H1 (cell line): ENCODE data around the gene BLOC1S4. TPM values are rescaled to one million over a fixed set of nuclear protein-coding genes. Genes with fewer than 3 reads are reported as not detected.

ENCODE experiments used
- CTCF ChIA-PET: fragments of 300-600 bp; sonication (Branson Sonifier 250); formaldehyde crosslinking; loops from one replicate; lab custom pipeline; 2021; ENCODE audit not compliant: partially characterized antibody; lab: Charles Lee
- POLR2A ChIA-PET: fragments of 300-600 bp; sonication (Branson Sonifier 250); formaldehyde crosslinking; loops from one replicate; lab custom pipeline; 2021; ENCODE audit warnings: inconsistent platforms; ENCODE audit not compliant: partially characterized antibody; lab: Charles Lee
- DNase-seq, 2 experiments: peaks; one replicate each; pipeline versions ENCODE4 v3.0.0 to v3.0.0-alpha.2; 2010 to 2022; ENCODE audit warnings: low spot score in 2 of 2, low read depth in 1 of 2, mixed read lengths in 1 of 2
- FAIRE-seq: peaks from 2 replicates; lab custom pipeline; 2011; peaks lifted over from hg19 to GRCh38; lab: Jason Lieb, UNC
- H2AFZ ChIP-seq: 2 replicates; pipeline ENCODE4 v1.8.1; 2012; ENCODE audit warnings: low read length, inconsistent platforms
- H2AK5ac ChIP-seq: 2 replicates; pipeline ENCODE4 v1.6.1; 2013; ENCODE audit warnings: low read depth, low read length
- H2BK120ac ChIP-seq: replicated peaks from 2 replicates; pipeline ENCODE3; 2013; ENCODE audit warnings: low read depth, low read length, inconsistent platforms
- H2BK12ac ChIP-seq: 2 replicates; pipeline ENCODE4 v1.6.1; 2013; ENCODE audit warnings: low read depth, low read length
- H2BK15ac ChIP-seq: 2 replicates; pipeline ENCODE4 v1.6.1; 2013; ENCODE audit warnings: low read length
- H2BK20ac ChIP-seq: 2 replicates; pipeline ENCODE4 v1.6.1; 2013; ENCODE audit warnings: low read length
- H2BK5ac ChIP-seq: 2 replicates; pipeline ENCODE4 v1.6.1; 2013; ENCODE audit warnings: low read depth, low read length
- H3K14ac ChIP-seq: 2 replicates; pipeline ENCODE4 v1.6.1; 2013; ENCODE audit warnings: inconsistent platforms; ENCODE audit not compliant: insufficient read length
- H3K18ac ChIP-seq: 2 replicates; pipeline ENCODE4 v1.6.1; 2013; ENCODE audit warnings: low read length; ENCODE audit errors: extremely low read depth
- H3K23ac ChIP-seq: 2 replicates; pipeline ENCODE4 v1.6.1; 2013; ENCODE audit warnings: inconsistent platforms; ENCODE audit not compliant: insufficient read length
- H3K23me2 ChIP-seq: 2 replicates; pipeline ENCODE4 v1.6.1; 2013; ENCODE audit warnings: low read depth, low read length
- H3K27ac ChIP-seq: 2 replicates; pipeline ENCODE4 v1.6.1; 2011; ENCODE audit warnings: low read depth, low read length, inconsistent platforms
- H3K27me3 ChIP-seq, 4 experiments: replicated peaks in 1 of 4; 1 replicate in 1 of 4; 2 replicates in 3 of 4; pipeline versions ENCODE4 v1.6.1 to v1.8.1; 2011 to 2013; ENCODE audit warnings: low read length in 3 of 4, mild to moderate bottlenecking in 3 of 4, inconsistent platforms in 2 of 4, mixed read lengths in 2 of 4, moderate library complexity in 1 of 4; ENCODE audit not compliant: control insufficient read depth in 3 of 4, insufficient read depth in 3 of 4; ENCODE audit errors: extremely low read depth in 1 of 4
- H3K36me3 ChIP-seq, 4 experiments: 2 replicates each; pipeline versions ENCODE4 v1.6.1 to v1.8.1; 2011 to 2013; ENCODE audit warnings: mild to moderate bottlenecking in 4 of 4, low read length in 3 of 4, moderate library complexity in 2 of 4, control low read depth in 1 of 4, inconsistent platforms in 1 of 4; ENCODE audit not compliant: insufficient read depth in 4 of 4, control insufficient read depth in 2 of 4
- H3K4ac ChIP-seq: replicated peaks from 2 replicates; pipeline ENCODE3; 2013; ENCODE audit warnings: low read length, low read depth, mixed read lengths, inconsistent platforms; ENCODE audit not compliant: insufficient read length
- H3K4me1 ChIP-seq, 4 experiments: replicated peaks in 1 of 4; 1 replicate in 1 of 4; 2 replicates in 3 of 4; pipeline versions ENCODE4 v1.6.1 to v1.8.1; 2011 to 2013; ENCODE audit warnings: low read length in 3 of 4, inconsistent platforms in 2 of 4, mixed read lengths in 1 of 4; ENCODE audit not compliant: insufficient read depth in 4 of 4, control insufficient read depth in 3 of 4
- H3K4me2 ChIP-seq, 2 experiments: 2 replicates each; pipeline versions ENCODE4 v1.6.1 to v1.8.1; 2011 to 2013; ENCODE audit warnings: low read depth in 2 of 2, low read length in 2 of 2, control low read depth in 1 of 2, inconsistent platforms in 1 of 2, mild to moderate bottlenecking in 1 of 2; ENCODE audit not compliant: insufficient read depth in 1 of 2
- H3K4me3 ChIP-seq, 4 experiments: fragments of 200-600, 300-600 bp in 1 of 4; sonication (generic), shearing (Covaris generic), sonication (Bioruptor Twin) in 1 of 4; 2 replicates each; pipeline versions ENCODE4 v1.5.1 to v1.8.1; 2011 to 2016; ENCODE audit warnings: low read length in 4 of 4, low read depth in 3 of 4, control low read depth in 2 of 4, inconsistent platforms in 2 of 4, mild to moderate bottlenecking in 2 of 4, mixed read lengths in 1 of 4, moderate library complexity in 1 of 4; ENCODE audit not compliant: insufficient read depth in 2 of 4; ENCODE audit errors: extremely low read depth in 1 of 4
- H3K56ac ChIP-seq: replicated peaks from 2 replicates; pipeline ENCODE3; 2013; ENCODE audit warnings: low read depth, mild to moderate bottlenecking, mixed read lengths, low read length, inconsistent platforms; ENCODE audit not compliant: insufficient read length
- H3K79me1 ChIP-seq: 2 replicates; pipeline ENCODE4 v1.6.1; 2013; ENCODE audit warnings: low read depth, low read length, control low read depth
- H3K79me2 ChIP-seq, 2 experiments: 2 replicates each; pipeline versions ENCODE4 v1.6.1 to v1.8.1; 2012 to 2013; ENCODE audit warnings: low read length in 2 of 2, mild to moderate bottlenecking in 2 of 2, inconsistent platforms in 1 of 2; ENCODE audit not compliant: insufficient read depth in 2 of 2, control insufficient read depth in 1 of 2
- H3K9ac ChIP-seq, 4 experiments: replicated peaks in 1 of 4; 1 replicate in 1 of 4; 2 replicates in 3 of 4; pipeline versions ENCODE4 v1.6.1 to v1.8.1; 2011 to 2013; ENCODE audit warnings: low read depth in 3 of 4, low read length in 3 of 4, control low read depth in 2 of 4, mild to moderate bottlenecking in 2 of 4, moderate library complexity in 2 of 4, inconsistent platforms in 1 of 4; ENCODE audit errors: extremely low read depth in 1 of 4
- H3K9me3 ChIP-seq, 2 experiments: 2 replicates each; pipeline versions ENCODE4 v1.6.1 to v1.8.1; 2012 to 2013; ENCODE audit warnings: mild to moderate bottlenecking in 2 of 2, moderate library complexity in 2 of 2, control low read depth in 1 of 2, inconsistent platforms in 1 of 2, low read depth in 1 of 2, low read length in 1 of 2, mixed read lengths in 1 of 2; ENCODE audit not compliant: insufficient read depth in 2 of 2
- H4K20me1 ChIP-seq, 2 experiments: replicated peaks in 1 of 2; 2 replicates each; pipeline versions ENCODE3 to v1.8.1; 2011 to 2013; ENCODE audit warnings: inconsistent platforms in 2 of 2, low read length in 2 of 2, mild to moderate bottlenecking in 1 of 2; ENCODE audit not compliant: insufficient read depth in 2 of 2, control insufficient read depth in 1 of 2
- H4K5ac ChIP-seq: 2 replicates; pipeline ENCODE4 v1.6.1; 2013; ENCODE audit warnings: low read length, low read depth, mixed read lengths, inconsistent platforms; ENCODE audit not compliant: insufficient read length
- H4K8ac ChIP-seq: 2 replicates; pipeline ENCODE4 v1.8.0; 2013; ENCODE audit warnings: mild to moderate bottlenecking, moderate library complexity, low read length, inconsistent platforms; ENCODE audit not compliant: insufficient read depth; ENCODE audit errors: extremely low read depth
- H4K91ac ChIP-seq: replicated peaks from 2 replicates; pipeline ENCODE3; 2013; ENCODE audit warnings: low read length, mixed read lengths, inconsistent platforms; ENCODE audit not compliant: insufficient read length
- POLR2AphosphoS5 ChIP-seq: IDR thresholded peaks from 2 replicates; pipeline ENCODE4 v1.6.1; 2011; ENCODE audit warnings: low read depth, low read length
- POU5F1 ChIP-seq: IDR thresholded peaks from 2 replicates; pipeline ENCODE4 v1.6.1; 2011; ENCODE audit warnings: low read depth, mild to moderate bottlenecking, low read length, moderate library complexity
- RFX5 ChIP-seq: IDR thresholded peaks from 2 replicates; pipeline ENCODE4 v1.6.1; 2011; ENCODE audit warnings: low read depth, low read length, improper control_type of control experiment, borderline replicate concordance
- WGBS, 2 experiments: shearing (Covaris generic) in 1 of 2; methylation state at CpG; one replicate each; pipeline versions ENCODE4 v1.1.6 to v1.1.7; 2013 to 2015; ENCODE audit warnings: low lambda C conversion rate in 2 of 2, mixed read lengths in 2 of 2, inconsistent platforms in 1 of 2, low coverage in 1 of 2, missing lambda C conversion rate in 1 of 2; ENCODE audit not compliant: insufficient replicate concordance in 2 of 2, insufficient coverage in 1 of 2, insufficient read length in 1 of 2; ENCODE audit errors: extremely low coverage in 1 of 2, missing lambda C conversion rate in 1 of 2; 5-methylcytosine and 5-hydroxymethylcytosine counted together
- polyA plus RNA-seq, 7 experiments: library from polyadenylated mRNA; depleted of rRNA in 3 of 7; stranded (reverse) in 5 of 7; unstranded in 2 of 7; fragments of >200 nt in 5 of 7; fragments of 200-250 nt in 2 of 7; gene quantifications; 1 replicate in 5 of 7; 2 replicates in 1 of 7; 4 replicates in 1 of 7; pipeline versions ENCODE4 v1.2.1 to v1.2.3, GENCODE V29; 2011 to 2013; ENCODE audit warnings: missing spikeins in 2 of 7, mixed read lengths in 2 of 7
- total RNA-seq: library from RNA; stranded (reverse); fragmentation: NEBNext Ultra II Directional; extraction: Animal tissue kit (Norgen Biotek cat#: 25700); gene quantifications from 2 replicates; pipeline ENCODE4 v1.2.1, GENCODE V29; 2021

The BLOC1S4 gene
- total and polyA plus RNA-seq, 2 of the 8 experiments (the other 6 are each of a cell fraction or from before 2014, with no cell fraction given), result 19.1 to 27.8 TPM

GRCh38 chr4:6676722-6677558 lies 39.0 kb upstream of the BLOC1S4 start:
- peak overlapping the region in 2 of 4 experiments; percentile 5 to 20; a peak in 2 of 8 replicates for H3K4me3 ChIP-seq
- H4K5ac ChIP-seq, result no peak overlapping the region
- no peak overlapping the region for H3K4ac ChIP-seq
- no peak for TF ChIP-seq RFX5
- TF ChIP-seq POU5F1, result no peak
- TF ChIP-seq POLR2AphosphoS5, result peak; percentile 47; the same call in 1 of the 2 replicates
- peaks cover 20 to 32% of the 10 kb centered on the region in 2 experiments for H4K20me1 ChIP-seq
- WGBS, 2 experiments, result 90% methylated on average over 21 of the region's 21 CpGs; no CpG with 5 or more reads in 1 of the 2 experiments
- FAIRE-seq (no peak), DNase-seq (no peak)
- peak overlapping the region; percentile 63; the same call in 1 of the 2 replicates for H4K8ac ChIP-seq
- no peak overlapping the region for H2AFZ ChIP-seq
- no peak overlapping the region for H2BK20ac ChIP-seq
- peaks cover 10% of the 10 kb centered on the region for H3K23me2 ChIP-seq
- CTCF ChIA-PET, result interaction anchor here (0.6 to 2.8 kb wide), 11 partner anchors 8 to 444 kb away, joined by 3 to 16 read pairs (median 3); partner anchors contain the start of gene MRFAP1
- no peak overlapping the region for H2BK120ac ChIP-seq
- no peak overlapping the region for H3K18ac ChIP-seq
- H3K79me2 ChIP-seq, result peaks cover 0 to 32% of the 10 kb centered on the region in 2 experiments; a peak in 3 of 4 replicates
- 0 out of 2 replicates have a peak overlapping the region, but pooled peaks have one; percentile 24 for H2BK5ac ChIP-seq
- H3K23ac ChIP-seq, result no peak overlapping the region
- POLR2A ChIA-PET, result interaction anchor here (0.6 to 3.0 kb wide), 3 partner anchors 11 to 41 kb away, joined by 3 to 9 read pairs (median 3); no protein-coding TSS in a partner anchor
- H3K36me3 ChIP-seq, result peaks cover 8 to 15% (median 11%) of the 10 kb centered on the region in 4 experiments; a peak in 6 of 8 replicates
- peaks cover 14% of the 10 kb centered on the region for H3K79me1 ChIP-seq
- H3K27ac ChIP-seq, result no peak overlapping the region
- H4K91ac ChIP-seq, result no peak overlapping the region
- H3K4me1 ChIP-seq, result peaks cover 3 to 9% (median 6%) of the 10 kb centered on the region in 4 experiments; a peak in 4 of 7 replicates
- H3K14ac ChIP-seq, result no peak overlapping the region
- no peak overlapping the region; a peak in 1 of 7 replicates for H3K9ac ChIP-seq
- no peak overlapping the region for H2BK12ac ChIP-seq
- H2AK5ac ChIP-seq, result no peak overlapping the region
- H2BK15ac ChIP-seq, result no peak overlapping the region
- peak overlapping the region; percentile 55 to 92; a peak in 3 of 4 replicates for H3K4me2 ChIP-seq
- H3K56ac ChIP-seq, result no peak overlapping the region
- H3K9me3 ChIP-seq, result peaks cover 0 to 6% of the 10 kb centered on the region in 2 experiments; a peak in 1 of 4 replicates
- no peaks in the 10 kb centered on the region; a peak in 2 of 7 replicates for H3K27me3 ChIP-seq
